OCI-LY1 (cell line): ENCODE data around the gene CWC22.

ENCODE experiments used
- CTCF ChIP-seq: fragments of 200-600 bp; sonication (generic), shearing (Covaris generic); IDR thresholded peaks from 2 replicates; pipeline ENCODE4 v1.5.1; 2017; ENCODE audit warnings: mild to moderate bottlenecking, antibody characterized with exemption, low read length, moderate library complexity, mixed read lengths
- EZH2 ChIP-seq: fragments of 200-600 bp; sonication (generic), shearing (Covaris generic); IDR thresholded peaks from 2 replicates; pipeline ENCODE4 v1.8.0; 2017; ENCODE audit warnings: borderline replicate concordance, mixed run types, mild to moderate bottlenecking, antibody characterized with exemption, low read length, moderate library complexity, mixed read lengths

- TF ChIP-seq EZH2 (no peak), CTCF (no peak)
Measured at GRCh38 chr2:180046776-180047175, 39.7 kb upstream of the CWC22 start.
